Keratinocyte (primary cell): ENCODE results near the gene TSSK1B. TPM values are rescaled to one million over a fixed set of nuclear protein-coding genes. Genes with fewer than 3 reads are reported as not detected.

ENCODE experiments used
- DNase-seq: peaks from one replicate; pipeline ENCODE4 v3.0.0-alpha.2; 2011; ENCODE audit warnings: low read depth, missing footprints, low spot score
- FAIRE-seq: peaks from 2 replicates; lab custom pipeline; 2011; peaks lifted over from hg19 to GRCh38; lab: Jason Lieb, UNC
- H2AFZ ChIP-seq: 2 replicates; pipeline ENCODE4 v1.6.0; 2012; ENCODE audit warnings: low read length, control low read depth, inconsistent platforms; ENCODE audit not compliant: control insufficient read depth
- H3K27ac ChIP-seq: 2 replicates; pipeline ENCODE4 v1.5.1; 2011; ENCODE audit warnings: low read length; ENCODE audit not compliant: control insufficient read depth, insufficient read depth
- H3K27me3 ChIP-seq: 3 replicates; pipeline ENCODE4 v1.6.0; 2011; ENCODE audit warnings: low read length; ENCODE audit not compliant: control insufficient read depth, insufficient read depth; ENCODE audit errors: extremely low read depth
- H3K36me3 ChIP-seq, 2 experiments: 2 replicates in 1 of 2; 3 replicates in 1 of 2; pipeline ENCODE4 v1.5.1; 2011; ENCODE audit warnings: low read length in 2 of 2, mild to moderate bottlenecking in 1 of 2; ENCODE audit not compliant: control insufficient read depth in 2 of 2, insufficient read depth in 2 of 2; ENCODE audit errors: extremely low read depth in 1 of 2
- H3K4me1 ChIP-seq: 3 replicates; pipeline ENCODE4 v1.5.1; 2011; ENCODE audit warnings: low read length; ENCODE audit not compliant: control insufficient read depth, insufficient read depth; ENCODE audit errors: extremely low read depth
- H3K4me2 ChIP-seq: 3 replicates; pipeline ENCODE4 v1.6.0; 2011; ENCODE audit warnings: low read depth, low read length; ENCODE audit not compliant: control insufficient read depth, insufficient read depth; ENCODE audit errors: extremely low read depth
- H3K4me3 ChIP-seq, 3 experiments: fragments of 200-600 bp in 1 of 3; sonication (generic) in 1 of 3; 2 replicates in 2 of 3; 3 replicates in 1 of 3; pipeline ENCODE4 v1.5.1; 2011 to 2016; ENCODE audit warnings: low read length in 3 of 3, mild to moderate bottlenecking in 3 of 3, control low read depth in 2 of 3, inconsistent platforms in 1 of 3, low read depth in 1 of 3, mixed read lengths in 1 of 3, mixed run types in 1 of 3, moderate library complexity in 1 of 3; ENCODE audit not compliant: control insufficient read depth in 2 of 3, insufficient read depth in 2 of 3; ENCODE audit errors: extremely low read depth in 1 of 3
- H3K79me2 ChIP-seq: 2 replicates; pipeline ENCODE4 v1.6.0; 2012; ENCODE audit warnings: low read length; ENCODE audit not compliant: control insufficient read depth, insufficient read depth
- H3K9ac ChIP-seq: 3 replicates; pipeline ENCODE4 v1.6.0; 2011; ENCODE audit warnings: low read length; ENCODE audit not compliant: control insufficient read depth, insufficient read depth; ENCODE audit errors: extremely low read depth
- H3K9me1 ChIP-seq: 3 replicates; pipeline ENCODE4 v1.6.0; 2011; ENCODE audit warnings: low read length; ENCODE audit not compliant: control insufficient read depth, insufficient read depth; ENCODE audit errors: extremely low read depth
- H3K9me3 ChIP-seq: 2 replicates; pipeline ENCODE4 v1.5.1; 2012; ENCODE audit warnings: low read depth, low read length; ENCODE audit not compliant: control insufficient read depth
- H4K20me1 ChIP-seq: 3 replicates; pipeline ENCODE4 v1.6.0; 2011; ENCODE audit warnings: low read length; ENCODE audit not compliant: control insufficient read depth, insufficient read depth; ENCODE audit errors: extremely low read depth
- CTCF ChIP-seq, 3 experiments: IDR thresholded peaks in 1 of 3; conservative IDR thresholded peaks in 1 of 3; optimal IDR thresholded peaks in 1 of 3; 2 replicates in 2 of 3; 3 replicates in 1 of 3; pipeline versions ENCODE3 to v1.5.1; 2011; ENCODE audit warnings: low read length in 3 of 3, mild to moderate bottlenecking in 3 of 3, moderate library complexity in 2 of 3, control low read depth in 1 of 3, inconsistent platforms in 1 of 3; ENCODE audit not compliant: insufficient read depth in 2 of 3; ENCODE audit errors: extremely low read depth in 1 of 3
- EZH2 ChIP-seq: IDR thresholded peaks from one replicate; pipeline ENCODE4 v1.6.1; 2012; ENCODE audit warnings: inconsistent platforms, mild to moderate bottlenecking, low read length, moderate library complexity
- dilution Hi-C: fragments of 300-500 bp; cut with MboI; formaldehyde crosslinking; loops from one replicate; pipeline ENCODE4 v1.7.0; 2020; ENCODE audit warnings: low sequenced_read_pairs; ENCODE audit not compliant: extremely low pct_ligation_motif_present
- polyA plus RNA-seq, 5 experiments: library from polyadenylated mRNA; depleted of rRNA in 3 of 5; stranded (reverse) in 3 of 5; stranded (forward) in 1 of 5; unstranded in 1 of 5; fragments of >200 nt; gene quantifications; 1 replicate in 1 of 5; 2 replicates in 3 of 5; 3 replicates in 1 of 5; pipeline versions ENCODE4 v1.2.1 to v1.2.3, GENCODE V29; 2011 to 2012; ENCODE audit warnings: missing spikeins in 2 of 5, low read depth in 1 of 5, low replicate concordance in 1 of 5

Gene TSSK1B
- polyA plus RNA-seq, 1 donor (not counting 4 experiments of a cell fraction or from before 2014, with no cell fraction given), result 0.07 TPM

- H3K9ac ChIP-seq, result no peak overlapping the region
- H3K4me1 ChIP-seq, result peaks cover 9% of the 10 kb centered on the region
- H3K36me3 ChIP-seq, result peaks cover 0 to 7% of the 10 kb centered on the region in 2 experiments
- TF ChIP-seq EZH2, result no peak
- TF ChIP-seq CTCF (optimal IDR thresholded peaks at IDR 0.05 in 1 of 3, IDR thresholded peaks at IDR 0.05 in 1 of 3, conservative IDR thresholded peaks at IDR 0.05 in 1 of 3; ENCODE audit: extremely low read depth in 1 of 3, insufficient read depth in 2 of 3, low read length in 3 of 3), result no peak
- no peak overlapping the region for H3K4me3 ChIP-seq
- no peaks in the 10 kb centered on the region for H4K20me1 ChIP-seq
- FAIRE-seq, result no peak
- no peak overlapping the region for H3K4me2 ChIP-seq
- DNase-seq, result no peak
- no peaks in the 10 kb centered on the region for H3K27me3 ChIP-seq
- H2AFZ ChIP-seq, result no peak overlapping the region
- dilution Hi-C loops, result no loop called here
- no peaks in the 10 kb centered on the region for H3K9me3 ChIP-seq
- H3K79me2 ChIP-seq, result no peaks in the 10 kb centered on the region
- no peak overlapping the region for H3K27ac ChIP-seq
- no peaks in the 10 kb centered on the region for H3K9me1 ChIP-seq
Measured at GRCh38 chr5:113447498-113448050, 12.8 kb upstream of the TSSK1B start.

- Histone ChIP-seq H3K27ac (no peak overlapping the region), H3K9me3 (no peaks in the 10 kb centered on the region), H3K4me2 (no peak overlapping the region), H3K4me3 (no peak overlapping the region), H3K4me1 (peaks cover 3% of the 10 kb centered on the region), H3K9ac (no peak overlapping the region), H2AFZ (no peak overlapping the region), H3K36me3 (peaks cover 0 to 3% of the 10 kb centered on the region in 2 experiments), H3K79me2 (no peaks in the 10 kb centered on the region), H3K9me1 (no peaks in the 10 kb centered on the region), H4K20me1 (no peaks in the 10 kb centered on the region), H3K27me3 (no peaks in the 10 kb centered on the region)
- dilution Hi-C loops, result no loop called here
- no peak for FAIRE-seq
- TF ChIP-seq CTCF (optimal IDR thresholded peaks at IDR 0.05 in 1 of 3, IDR thresholded peaks at IDR 0.05 in 1 of 3, conservative IDR thresholded peaks at IDR 0.05 in 1 of 3; ENCODE audit: extremely low read depth in 1 of 3, insufficient read depth in 2 of 3, low read length in 3 of 3), result no peak
- no peak for TF ChIP-seq EZH2
- DNase-seq, result no peak
Measured at GRCh38 chr5:113446358-113446927, 11.7 kb upstream of the TSSK1B start.
